CD4-positive, alpha-beta T cell (primary cell): ENCODE data around the gene GGA2. TPM values are rescaled to one million over a fixed set of nuclear protein-coding genes. Genes with fewer than 3 reads are reported as not detected.

ENCODE experiments used
- ATAC-seq: fragments of 200-7000 bp; cut with Tn5 transposase; one replicate; pipeline ENCODE4 v1.10.0; 2022; ENCODE audit warnings: mild to moderate bottlenecking; ENCODE audit not compliant: poor library complexity
- CTCF ChIA-PET: fragments of 350-600 bp; sonication (Branson Sonifier 250); formaldehyde crosslinking; loops from one replicate; lab custom pipeline; 2021; ENCODE audit warnings: antibody characterized with exemption, inconsistent platforms; lab: Charles Lee
- POLR2A ChIA-PET: fragments of 350-600 bp; sonication (Branson Sonifier 250); formaldehyde crosslinking; loops from one replicate; lab custom pipeline; 2021; ENCODE audit warnings: antibody characterized with exemption, inconsistent platforms; lab: Charles Lee
- DNase-seq, 14 experiments: peaks; one replicate each; pipeline ENCODE4 v3.0.0-alpha.2; 2013 to 2020; ENCODE audit warnings: mixed read lengths in 2 of 14
- H3K27ac ChIP-seq, 2 donors: one replicate each; pipeline versions ENCODE4 v1.5.1 to v1.7.0; 2013; ENCODE audit warnings: low read length in 2 of 2, low read depth in 1 of 2, mild to moderate bottlenecking in 1 of 2
- H3K27me3 ChIP-seq, 2 experiments: 1 replicate in 1 of 2; 2 replicates in 1 of 2; pipeline versions ENCODE4 v1.6.1 to v1.7.0; 2013; ENCODE audit warnings: low read length in 2 of 2, control low read depth in 1 of 2, mild to moderate bottlenecking in 1 of 2, moderate library complexity in 1 of 2; ENCODE audit not compliant: insufficient read depth in 2 of 2, control insufficient read depth in 1 of 2
- H3K36me3 ChIP-seq: one replicate; pipeline ENCODE4 v1.6.1; 2013; ENCODE audit warnings: low read length, control low read depth; ENCODE audit not compliant: insufficient read depth
- H3K4me1 ChIP-seq: one replicate; pipeline ENCODE4 v1.6.1; 2013; ENCODE audit warnings: low read length, control low read depth; ENCODE audit not compliant: insufficient read depth
- H3K4me3 ChIP-seq: one replicate; pipeline ENCODE4 v1.5.1; 2013; ENCODE audit warnings: mild to moderate bottlenecking, low read length, moderate library complexity
- H3K9me3 ChIP-seq, 2 experiments: 1 replicate in 1 of 2; 2 replicates in 1 of 2; pipeline versions ENCODE4 v1.6.1 to v1.7.0; 2013; ENCODE audit warnings: low read length in 2 of 2, mild to moderate bottlenecking in 2 of 2, control low read depth in 1 of 2, moderate library complexity in 1 of 2; ENCODE audit not compliant: control insufficient read depth in 1 of 2, insufficient read depth in 1 of 2
- H3K27ac Mint-ChIP-seq: one replicate; pipeline ENCODE4 v1.8.0; 2020; ENCODE audit warnings: mixed read lengths
- H3K27me3 Mint-ChIP-seq: one replicate; pipeline ENCODE4 v1.8.0; 2021; ENCODE audit warnings: mixed read lengths
- H3K36me3 Mint-ChIP-seq: one replicate; pipeline ENCODE4 v1.8.0; 2021; ENCODE audit warnings: low read depth, mixed read lengths
- H3K4me1 Mint-ChIP-seq: one replicate; pipeline ENCODE4 v1.8.0; 2021; ENCODE audit warnings: low read depth, mixed read lengths
- H3K4me3 Mint-ChIP-seq: one replicate; pipeline ENCODE4 v1.8.0; 2020; ENCODE audit warnings: mild to moderate bottlenecking, mixed read lengths
- H3K9me3 Mint-ChIP-seq: one replicate; pipeline ENCODE4 v1.8.0; 2020; ENCODE audit warnings: mixed read lengths
- intact Hi-C, 2 experiments: fragments of 100-400 bp; cut with DNase I in 1 of 2; cut with micrococcal nuclease in 1 of 2; formaldehyde crosslinking; loops; one replicate each; pipeline versions ENCODE4 v1.15.1 to v1.9.0; 2023 to 2025; cut with DNase I, micrococcal nuclease
- total RNA-seq, 174 experiments: library from RNA in 2 of 174; stranded (reverse) in 2 of 174; gene quantifications; one replicate each; pipeline ENCODE4 v1.2.3 and lab custom pipeline; 2021 to 2026
- TF ChIP-seq, protein P1 (sequence below): fragments of 200-600 bp; IDR thresholded peaks from one replicate; pipeline ENCODE4 v1.8.0; 2022; ENCODE audit warnings: antibody characterized with exemption, mild to moderate bottlenecking

The GGA2 gene
- total RNA-seq, 2 experiments from 2014 or later = 96.5 to 96.9 TPM

DNA sequence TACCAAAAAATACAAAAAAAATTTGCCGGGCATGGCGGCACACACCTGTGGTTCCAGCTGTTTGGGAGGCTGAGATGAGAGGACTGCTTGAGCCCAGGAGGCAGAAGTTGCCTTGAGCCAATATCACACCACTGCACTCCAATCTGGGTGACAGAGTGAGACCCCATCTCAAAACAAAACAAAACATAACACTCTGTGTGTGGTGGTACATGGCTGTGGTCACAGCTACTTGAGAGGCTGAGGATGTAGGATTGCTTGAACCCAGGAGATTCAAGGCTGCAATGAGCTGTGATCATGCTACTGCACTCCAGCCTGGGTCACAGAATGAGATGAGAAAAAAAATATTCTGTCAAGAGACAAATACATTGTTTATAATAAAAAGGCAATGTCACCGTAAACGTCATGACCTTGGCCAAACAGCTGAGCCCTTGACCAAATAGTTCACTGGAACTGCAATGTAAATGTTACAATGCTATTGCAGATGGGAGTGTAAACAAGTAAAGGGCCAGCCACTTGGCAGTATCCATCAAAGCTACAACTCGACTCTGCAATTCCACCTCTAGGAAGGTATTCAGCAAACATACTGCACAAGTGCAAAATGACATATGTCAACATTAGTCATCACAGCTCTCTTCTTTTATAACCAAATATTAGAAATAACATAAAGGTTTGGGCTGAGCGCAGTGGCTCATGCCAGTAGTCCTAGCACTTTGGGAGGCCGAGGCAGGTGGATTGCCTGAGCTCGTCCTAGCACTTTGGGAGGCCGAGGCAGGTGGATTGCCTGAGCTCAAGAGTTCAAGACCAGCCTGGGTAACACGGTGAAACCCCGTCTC, 29.9 kb upstream of the GGA2 start:
- POLR2A ChIA-PET = no interaction called here

DNA sequence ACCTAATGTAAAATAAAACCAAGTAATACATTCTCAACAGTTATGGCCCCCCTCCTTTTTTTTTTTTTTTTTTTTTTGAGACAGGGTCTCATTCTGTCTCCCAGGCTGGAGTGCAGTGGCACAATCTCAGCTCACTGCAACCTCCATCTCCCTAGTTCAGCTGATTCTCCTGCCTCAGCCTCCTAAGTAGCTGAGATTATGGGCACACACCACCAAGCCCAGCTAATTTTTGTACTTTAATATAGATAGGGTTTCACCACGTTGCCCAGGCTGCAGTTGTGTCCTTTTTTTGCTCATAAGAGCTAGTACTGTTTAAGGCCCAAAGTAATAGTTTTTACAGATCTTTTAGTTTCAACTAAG, 28.6 kb upstream of the GGA2 start:
- H3K9me3 Mint-ChIP-seq = no peaks in the 10 kb centered on the region
- POLR2A ChIA-PET = no interaction called here
- peaks cover 40% of the 10 kb centered on the region for H3K36me3 ChIP-seq
- no peak for DNase-seq
- no peak for ATAC-seq
- TF ChIP-seq, protein P1, sequence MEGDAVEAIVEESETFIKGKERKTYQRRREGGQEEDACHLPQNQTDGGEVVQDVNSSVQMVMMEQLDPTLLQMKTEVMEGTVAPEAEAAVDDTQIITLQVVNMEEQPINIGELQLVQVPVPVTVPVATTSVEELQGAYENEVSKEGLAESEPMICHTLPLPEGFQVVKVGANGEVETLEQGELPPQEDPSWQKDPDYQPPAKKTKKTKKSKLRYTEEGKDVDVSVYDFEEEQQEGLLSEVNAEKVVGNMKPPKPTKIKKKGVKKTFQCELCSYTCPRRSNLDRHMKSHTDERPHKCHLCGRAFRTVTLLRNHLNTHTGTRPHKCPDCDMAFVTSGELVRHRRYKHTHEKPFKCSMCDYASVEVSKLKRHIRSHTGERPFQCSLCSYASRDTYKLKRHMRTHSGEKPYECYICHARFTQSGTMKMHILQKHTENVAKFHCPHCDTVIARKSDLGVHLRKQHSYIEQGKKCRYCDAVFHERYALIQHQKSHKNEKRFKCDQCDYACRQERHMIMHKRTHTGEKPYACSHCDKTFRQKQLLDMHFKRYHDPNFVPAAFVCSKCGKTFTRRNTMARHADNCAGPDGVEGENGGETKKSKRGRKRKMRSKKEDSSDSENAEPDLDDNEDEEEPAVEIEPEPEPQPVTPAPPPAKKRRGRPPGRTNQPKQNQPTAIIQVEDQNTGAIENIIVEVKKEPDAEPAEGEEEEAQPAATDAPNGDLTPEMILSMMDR = no peak
- H3K27ac Mint-ChIP-seq = no peak overlapping the region
- no peak overlapping the region for H3K27ac ChIP-seq
- no peak overlapping the region for H3K4me3 ChIP-seq
- intact Hi-C loops = no loop called here
- peaks cover 67% of the 10 kb centered on the region for H3K36me3 Mint-ChIP-seq
- no peaks in the 10 kb centered on the region for H3K4me1 Mint-ChIP-seq
- H3K4me1 ChIP-seq = no peaks in the 10 kb centered on the region
- no peaks in the 10 kb centered on the region for H3K27me3 Mint-ChIP-seq
- CTCF ChIA-PET = interaction anchor here (0.6 kb wide), 1 partner anchor 34 kb away, joined by 3 read pairs; no protein-coding TSS in a partner anchor
- H3K27me3 ChIP-seq = no peaks in the 10 kb centered on the region
- H3K9me3 ChIP-seq = no peaks in the 10 kb centered on the region
- H3K4me3 Mint-ChIP-seq = no peak overlapping the region

More for the DNA sequence above, 29.9 kb upstream of the GGA2 start:
- no peak for DNase-seq
- Mint-ChIP-seq H3K9me3 (no peaks in the 10 kb centered on the region), H3K4me1 (no peaks in the 10 kb centered on the region), H3K27ac (no peak overlapping the region), H3K27me3 (no peaks in the 10 kb centered on the region), H3K36me3 (peaks cover 70% of the 10 kb centered on the region), H3K4me3 (no peak overlapping the region)
- H3K27ac ChIP-seq = no peak overlapping the region
- H3K4me1 ChIP-seq = no peaks in the 10 kb centered on the region
- no peak overlapping the region for H3K4me3 ChIP-seq
- H3K9me3 ChIP-seq = no peaks in the 10 kb centered on the region
- CTCF ChIA-PET = interaction anchor here (0.7 kb wide), 1 partner anchor 27 kb away, joined by 3 read pairs; no protein-coding TSS in a partner anchor
- intact Hi-C loops = no loop called here
- TF ChIP-seq, protein P1 = no peak
- H3K27me3 ChIP-seq = no peaks in the 10 kb centered on the region
- H3K36me3 ChIP-seq = peaks cover 37% of the 10 kb centered on the region
- no peak for ATAC-seq

DNA sequence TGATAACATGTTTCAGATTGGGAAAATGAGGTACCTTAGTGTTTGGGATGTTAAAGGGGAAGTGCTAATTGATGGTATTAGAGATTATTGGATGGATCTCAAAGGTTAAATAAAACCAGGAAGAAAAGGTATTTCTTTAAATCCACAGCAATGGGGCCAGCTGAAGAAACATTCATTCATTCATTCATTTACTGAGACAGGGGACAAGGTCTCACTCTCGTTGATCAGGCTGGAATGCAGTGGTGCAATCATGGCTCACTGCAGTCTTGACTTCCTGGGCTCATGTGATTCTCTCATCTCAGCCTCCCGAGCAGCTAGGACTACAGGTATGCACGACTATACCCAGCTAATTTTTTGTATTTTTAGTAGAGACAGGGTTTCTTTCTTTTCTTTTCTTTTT, 27.1 kb upstream of the GGA2 start:
- H3K4me1 ChIP-seq = no peaks in the 10 kb centered on the region
- ATAC-seq (no peak), DNase-seq (no peak)
- no peak overlapping the region for H3K27ac Mint-ChIP-seq
- ChIA-PET POLR2A (no interaction called here), CTCF (no interaction called here)
- no peak overlapping the region for H3K27ac ChIP-seq
- TF ChIP-seq, protein P1 = no peak
- H3K36me3 Mint-ChIP-seq = peaks cover 78% of the 10 kb centered on the region
- intact Hi-C loops = no loop called here
- no peak overlapping the region for H3K4me3 ChIP-seq
- H3K9me3 Mint-ChIP-seq = no peaks in the 10 kb centered on the region
- peaks cover 45% of the 10 kb centered on the region for H3K36me3 ChIP-seq
- no peaks in the 10 kb centered on the region for H3K9me3 ChIP-seq
- H3K4me1 Mint-ChIP-seq = no peaks in the 10 kb centered on the region
- no peaks in the 10 kb centered on the region for H3K27me3 ChIP-seq
- H3K27me3 Mint-ChIP-seq = no peaks in the 10 kb centered on the region
- H3K4me3 Mint-ChIP-seq = no peak overlapping the region
